Prostate gland (tissue), 2 donors: ENCODE data around the gene SSR1.

Source experiments
- CTCF ChIP-seq, 4 experiments: fragments of 200-600 bp in 2 of 4; fragments of 450-650 bp in 2 of 4; sonication (generic) in 2 of 4; IDR thresholded peaks; 1 replicate in 3 of 4; 2 replicates in 1 of 4; pipeline ENCODE4 v1.5.1; 2016 to 2019; ENCODE audit warnings: antibody characterized with exemption in 4 of 4, mild to moderate bottlenecking in 2 of 4, moderate library complexity in 2 of 4
- POLR2A ChIP-seq: fragments of 450-650 bp; IDR thresholded peaks from one replicate; pipeline ENCODE4 v1.6.1; 2016; ENCODE audit warnings: antibody characterized with exemption, mild to moderate bottlenecking

GRCh38 chr6:7315948-7316365 is 3.0 kb upstream of the SSR1 start:
- TF ChIP-seq CTCF (IDR thresholded peaks at IDR 0.05), result no peak
- TF ChIP-seq POLR2A, result no peak
